OCI-LY1 (cell line): ENCODE data around the gene METTL3.
A peak's percentile ranks its signal among the peaks of the same experiment; 100 is the strongest.

ENCODE experiments used
- H2AFZ ChIP-seq: fragments of 200-600 bp; sonication (generic), shearing (Covaris generic); 2 replicates; pipeline ENCODE4 v1.6.0; 2014; ENCODE audit warnings: antibody characterized with exemption, mild to moderate bottlenecking, low read length
- H3F3A ChIP-seq: fragments of 200-600 bp; sonication (generic), shearing (Covaris generic); 2 replicates; pipeline ENCODE4 v1.6.0; 2014; ENCODE audit warnings: mild to moderate bottlenecking, antibody characterized with exemption, low read length, moderate library complexity; ENCODE audit not compliant: insufficient read depth
- H3K27ac ChIP-seq: fragments of 200-600 bp; sonication (generic); 2 replicates; pipeline ENCODE4 v1.5.1; 2014; ENCODE audit warnings: low read length, mixed run types, mild to moderate bottlenecking, low read depth; ENCODE audit not compliant: poor library complexity, severe bottlenecking
- H3K27me3 ChIP-seq: fragments of 200-600 bp; sonication (generic); 2 replicates; pipeline ENCODE4 v1.6.0; 2014; ENCODE audit warnings: antibody characterized with exemption, mild to moderate bottlenecking, low read length, moderate library complexity; ENCODE audit not compliant: insufficient read depth
- H3K36me3 ChIP-seq: fragments of 200-600 bp; sonication (generic); 2 replicates; pipeline ENCODE4 v1.6.1; 2014; ENCODE audit warnings: mild to moderate bottlenecking, antibody characterized with exemption, low read length, moderate library complexity, mixed read lengths; ENCODE audit not compliant: insufficient read depth
- H3K4me1 ChIP-seq: fragments of 200-600 bp; sonication (generic); 2 replicates; pipeline ENCODE4 v1.5.1; 2014; ENCODE audit warnings: mild to moderate bottlenecking, low read length, moderate library complexity; ENCODE audit not compliant: insufficient read depth, severe bottlenecking
- H3K4me2 ChIP-seq: fragments of 200-600 bp; sonication (generic), shearing (Covaris generic); 2 replicates; pipeline ENCODE4 v1.6.1; 2014; ENCODE audit warnings: low read length
- H3K4me3 ChIP-seq: fragments of 200-600 bp; sonication (generic); 2 replicates; pipeline ENCODE4 v1.5.1; 2014; ENCODE audit warnings: low read length, low read depth, mild to moderate bottlenecking, mixed read lengths; ENCODE audit not compliant: poor library complexity, severe bottlenecking
- H3K79me2 ChIP-seq: fragments of 200-600 bp; shearing (Covaris generic); 2 replicates; pipeline ENCODE4 v1.6.1; 2016; ENCODE audit warnings: mixed run types, low read length, mixed read lengths; ENCODE audit not compliant: insufficient read depth
- H3K9ac ChIP-seq: fragments of 200-600 bp; sonication (generic), shearing (Covaris generic); 2 replicates; pipeline ENCODE4 v1.6.1; 2014; ENCODE audit warnings: mild to moderate bottlenecking, low read length, mixed read lengths
- H3K9me2 ChIP-seq: fragments of 200-600 bp; sonication (generic), shearing (Covaris generic); 2 replicates; pipeline ENCODE4 v1.6.1; 2014; ENCODE audit warnings: low read depth, mild to moderate bottlenecking, low read length, mixed read lengths
- H3K9me3 ChIP-seq: fragments of 200-600 bp; shearing (Covaris generic); 2 replicates; pipeline ENCODE4 v1.6.1; 2014; ENCODE audit warnings: low read length, mixed read lengths
- H4K20me1 ChIP-seq: fragments of 200-600 bp; sonication (generic), shearing (Covaris generic); 2 replicates; pipeline ENCODE4 v1.6.0; 2016; ENCODE audit warnings: mild to moderate bottlenecking, low read length; ENCODE audit not compliant: insufficient read depth
- CTCF ChIP-seq: fragments of 200-600 bp; sonication (generic), shearing (Covaris generic); IDR thresholded peaks from 2 replicates; pipeline ENCODE4 v1.5.1; 2017; ENCODE audit warnings: mild to moderate bottlenecking, antibody characterized with exemption, low read length, moderate library complexity, mixed read lengths
- EZH2 ChIP-seq: fragments of 200-600 bp; sonication (generic), shearing (Covaris generic); IDR thresholded peaks from 2 replicates; pipeline ENCODE4 v1.8.0; 2017; ENCODE audit warnings: borderline replicate concordance, mixed run types, mild to moderate bottlenecking, antibody characterized with exemption, low read length, moderate library complexity, mixed read lengths

The METTL3 gene

GRCh38 chr14:21455912-21456667 is 55.0 kb downstream of the METTL3 start, which contains the start of gene CHD8:
CHD8 (minus strand) TSS chr14:21456123; CDS start chr14:21431643, 24,480 bp downstream.
- peaks cover 45% of the 10 kb centered on the region for H3K79me2 ChIP-seq
- no peaks in the 10 kb centered on the region for H4K20me1 ChIP-seq
- peak within 1 kb of the TSS; percentile 94 for H3K4me2 ChIP-seq
- no peaks in the 10 kb centered on the region for H3K9me2 ChIP-seq
- H3K27ac ChIP-seq, result peak within 1 kb of the TSS; percentile 91
- H3F3A ChIP-seq, result peaks cover 6% of the 10 kb centered on the region; the same call in 1 of the 2 replicates
- peak within 1 kb of the TSS; percentile 76; the same call in 1 of the 2 replicates for H2AFZ ChIP-seq
- peaks cover 22% of the 10 kb centered on the region for H3K36me3 ChIP-seq
- peak; percentile 71 for TF ChIP-seq CTCF
- TF ChIP-seq EZH2, result no peak
- peak within 1 kb of the TSS; percentile 87 for H3K9ac ChIP-seq
- H3K4me1 ChIP-seq, result peaks cover 28% of the 10 kb centered on the region
- peak within 1 kb of the TSS; percentile 85 for H3K4me3 ChIP-seq
- H3K27me3 ChIP-seq, result no peaks in the 10 kb centered on the region
- H3K9me3 ChIP-seq, result no peaks in the 10 kb centered on the region

DNA sequence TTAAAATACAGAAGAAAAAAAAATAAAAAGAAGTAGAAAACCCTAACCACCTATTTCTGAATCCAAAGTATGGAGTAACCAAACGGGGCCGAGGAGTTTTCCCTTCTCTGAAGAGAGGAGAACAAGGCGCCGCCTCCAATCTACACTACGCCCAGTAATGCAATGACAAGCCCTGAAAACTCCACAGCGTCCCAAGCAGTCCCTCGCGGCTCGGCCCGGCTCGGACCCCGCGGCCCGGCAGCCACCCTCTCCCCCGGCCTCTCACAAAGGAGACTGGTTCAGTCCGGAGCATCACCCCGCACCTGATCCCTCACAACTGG is 55.6 kb downstream of the METTL3 start:
- peak overlapping the region; percentile 85 for H3K4me3 ChIP-seq
- peaks cover 2% of the 10 kb centered on the region; the same call in 1 of the 2 replicates for H4K20me1 ChIP-seq

DNA sequence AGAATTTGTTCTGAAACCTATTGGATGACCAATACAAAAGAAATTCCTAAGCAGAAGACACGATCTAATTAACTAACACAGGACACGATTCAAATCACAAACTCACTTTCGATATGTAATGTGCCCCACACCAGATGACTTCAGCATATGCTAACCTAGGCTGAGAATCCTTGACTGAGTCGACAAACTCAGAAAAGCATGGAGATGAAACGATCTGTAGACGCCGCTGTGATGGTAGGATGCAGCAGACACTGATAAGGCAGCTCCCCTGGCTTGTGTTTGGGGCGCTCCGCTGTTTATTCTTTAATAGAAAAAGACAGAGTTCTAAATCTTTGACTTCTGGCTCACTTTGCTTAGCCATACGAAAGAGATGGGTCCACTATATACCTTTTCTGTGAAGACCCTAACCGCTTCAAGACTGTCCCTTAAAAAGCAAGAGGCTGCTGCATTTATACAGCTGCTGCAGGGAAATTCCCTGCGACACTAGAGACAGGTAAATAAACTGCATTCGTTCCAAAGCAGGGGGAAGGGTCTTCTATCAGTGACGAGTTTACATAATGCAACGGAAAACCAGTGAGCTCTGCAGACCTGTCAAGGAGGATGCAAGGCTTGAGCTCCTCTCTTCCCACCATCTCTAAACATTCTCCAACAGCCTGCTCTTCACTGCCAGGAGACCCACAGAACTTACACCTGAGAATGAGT is 56.1 kb downstream of the METTL3 start:
- H3F3A ChIP-seq, result peaks cover 6% of the 10 kb centered on the region; the same call in 1 of the 2 replicates
- H2AFZ ChIP-seq, result no peak overlapping the region
- peak overlapping the region; percentile 87 for H3K9ac ChIP-seq
- no peaks in the 10 kb centered on the region for H3K27me3 ChIP-seq
- H3K36me3 ChIP-seq, result peaks cover 25% of the 10 kb centered on the region; the same call in 1 of the 2 replicates
- peak overlapping the region; percentile 59 for H3K27ac ChIP-seq
- H3K4me1 ChIP-seq, result peaks cover 36% of the 10 kb centered on the region
- H3K9me2 ChIP-seq, result no peaks in the 10 kb centered on the region
- no peak for TF ChIP-seq CTCF
- no peak for TF ChIP-seq EZH2
- peak overlapping the region; percentile 85 for H3K4me3 ChIP-seq
- H4K20me1 ChIP-seq, result peaks cover 6% of the 10 kb centered on the region
- peaks cover 56% of the 10 kb centered on the region for H3K79me2 ChIP-seq
- H3K4me2 ChIP-seq, result peak overlapping the region; percentile 88
- H3K9me3 ChIP-seq, result no peaks in the 10 kb centered on the region

More for the DNA sequence above, 55.6 kb downstream of the METTL3 start:
- H3K27ac ChIP-seq, result peak overlapping the region; percentile 59
- peaks cover 51% of the 10 kb centered on the region for H3K79me2 ChIP-seq
- peaks cover 19% of the 10 kb centered on the region; the same call in 1 of the 2 replicates for H3K36me3 ChIP-seq
- H3K9me2 ChIP-seq, result no peaks in the 10 kb centered on the region
- H3K9ac ChIP-seq, result peak overlapping the region; percentile 87
- H2AFZ ChIP-seq, result no peak overlapping the region
- no peaks in the 10 kb centered on the region for H3K27me3 ChIP-seq
- peaks cover 6% of the 10 kb centered on the region; the same call in 1 of the 2 replicates for H3F3A ChIP-seq
- peaks cover 30% of the 10 kb centered on the region for H3K4me1 ChIP-seq
- H3K4me2 ChIP-seq, result peak overlapping the region; percentile 88
- no peaks in the 10 kb centered on the region for H3K9me3 ChIP-seq
- TF ChIP-seq EZH2 (no peak), CTCF (no peak)
